Liver (tissue), 9 donors: ENCODE results near the gene ATOH7. TPM values are rescaled to one million over a fixed set of nuclear protein-coding genes. Genes with fewer than 3 reads are reported as not detected.

Experiments
- DNase-seq: peaks from one replicate; pipeline ENCODE4 v3.0.0-alpha.2; 2017; ENCODE audit warnings: low spot score
- H3K27ac ChIP-seq, 2 donors: one replicate each; pipeline ENCODE4 v1.7.0; 2013; ENCODE audit warnings: inconsistent platforms in 2 of 2, low read length in 2 of 2, control low read depth in 1 of 2, low read depth in 1 of 2, mild to moderate bottlenecking in 1 of 2
- H3K27me3 ChIP-seq, 4 donors: one replicate each; pipeline versions ENCODE4 v1.6.1 to v1.7.0; 2013; ENCODE audit warnings: low read length in 3 of 4, inconsistent platforms in 1 of 4, mild to moderate bottlenecking in 1 of 4, moderate library complexity in 1 of 4; ENCODE audit not compliant: control insufficient read depth in 4 of 4, insufficient read depth in 4 of 4
- H3K36me3 ChIP-seq, 4 donors: one replicate each; pipeline versions ENCODE4 v1.6.1 to v1.7.0; 2013; ENCODE audit warnings: low read length in 3 of 4, mild to moderate bottlenecking in 3 of 4, low read depth in 1 of 4, moderate library complexity in 1 of 4; ENCODE audit not compliant: control insufficient read depth in 4 of 4, insufficient read depth in 3 of 4
- H3K4me1 ChIP-seq, 4 donors: one replicate each; pipeline versions ENCODE4 v1.6.1 to v1.7.0; 2013; ENCODE audit warnings: low read length in 3 of 4, mild to moderate bottlenecking in 3 of 4, moderate library complexity in 1 of 4; ENCODE audit not compliant: control insufficient read depth in 4 of 4, insufficient read depth in 4 of 4
- H3K4me3 ChIP-seq, 3 donors: one replicate each; pipeline versions ENCODE4 v1.6.1 to v1.7.0; 2013; ENCODE audit warnings: low read length in 3 of 3, control low read depth in 1 of 3, low read depth in 1 of 3, mild to moderate bottlenecking in 1 of 3
- H3K9ac ChIP-seq, 2 donors: one replicate each; pipeline ENCODE4 v1.7.0; 2013; ENCODE audit warnings: low read length in 2 of 2, mild to moderate bottlenecking in 2 of 2, moderate library complexity in 2 of 2, control low read depth in 1 of 2, low read depth in 1 of 2
- H3K9me3 ChIP-seq, 4 donors: one replicate each; pipeline versions ENCODE4 v1.6.1 to v1.7.0; 2013; ENCODE audit warnings: low read length in 3 of 4; ENCODE audit not compliant: control insufficient read depth in 4 of 4
- EGR1 ChIP-seq, 2 donors: IDR thresholded peaks; 2 replicates each; pipeline ENCODE4 v1.6.1; 2016 to 2018; ENCODE audit warnings: antibody characterized with exemption in 2 of 2, low read depth in 2 of 2
- FOXA1 ChIP-seq: IDR thresholded peaks from 2 replicates; pipeline ENCODE4 v1.6.1; 2016; ENCODE audit warnings: antibody characterized with exemption
- FOXA2 ChIP-seq: IDR thresholded peaks from 2 replicates; pipeline ENCODE4 v1.6.1; 2016; ENCODE audit warnings: antibody characterized with exemption
- GABPA ChIP-seq, 2 donors: IDR thresholded peaks in 1 of 2; conservative IDR thresholded peaks in 1 of 2; 2 replicates each; pipeline ENCODE4 v1.6.1; 2016; ENCODE audit warnings: antibody characterized with exemption in 2 of 2, mild to moderate bottlenecking in 1 of 2, moderate library complexity in 1 of 2
- HNF4A ChIP-seq, 2 donors: conservative IDR thresholded peaks; 2 replicates each; pipeline ENCODE4 v1.6.1; 2016; ENCODE audit warnings: antibody characterized with exemption in 2 of 2, mild to moderate bottlenecking in 2 of 2
- HNF4G ChIP-seq: IDR thresholded peaks from 2 replicates; pipeline ENCODE4 v1.6.1; 2016; ENCODE audit warnings: antibody characterized with exemption
- JUND ChIP-seq, 2 donors: IDR thresholded peaks; 2 replicates each; pipeline ENCODE4 v1.6.1; 2016; ENCODE audit warnings: antibody characterized with exemption in 2 of 2
- MAX ChIP-seq: IDR thresholded peaks from 2 replicates; pipeline ENCODE4 v1.6.1; 2016; ENCODE audit warnings: antibody characterized with exemption
- NR2F2 ChIP-seq: IDR thresholded peaks from 2 replicates; pipeline ENCODE4 v1.6.1; 2016; ENCODE audit warnings: antibody characterized with exemption
- RAD21 ChIP-seq, 2 donors: IDR thresholded peaks; 2 replicates each; pipeline ENCODE4 v1.6.1; 2016; ENCODE audit warnings: antibody characterized with exemption in 2 of 2, mild to moderate bottlenecking in 2 of 2
- REST ChIP-seq: IDR thresholded peaks from 2 replicates; pipeline ENCODE4 v1.6.1; 2016; ENCODE audit warnings: antibody characterized with exemption, mild to moderate bottlenecking
- RXRA ChIP-seq, 2 donors: IDR thresholded peaks; 2 replicates each; pipeline ENCODE4 v1.6.1; 2017 to 2018; ENCODE audit warnings: antibody characterized with exemption in 2 of 2, mild to moderate bottlenecking in 1 of 2
- SP1 ChIP-seq: IDR thresholded peaks from 2 replicates; pipeline ENCODE4 v1.6.1; 2018; ENCODE audit warnings: antibody characterized with exemption, mild to moderate bottlenecking
- TAF1 ChIP-seq: conservative IDR thresholded peaks from 2 replicates; pipeline ENCODE4 v1.6.1; 2016; ENCODE audit warnings: antibody characterized with exemption, mild to moderate bottlenecking
- YY1 ChIP-seq: IDR thresholded peaks from 2 replicates; pipeline ENCODE4 v1.6.1; 2016; ENCODE audit warnings: antibody characterized with exemption, mild to moderate bottlenecking
- ZBTB33 ChIP-seq: IDR thresholded peaks from 2 replicates; pipeline ENCODE4 v1.6.1; 2016; ENCODE audit warnings: antibody characterized with exemption
- WGBS: extraction: QIAGEN DNeasy Blood & Tissue Kit; methylation state at CpG from one replicate; pipeline ENCODE4 v1.1.7; 2013; 5-methylcytosine and 5-hydroxymethylcytosine counted together
- polyA plus RNA-seq, 2 donors: library from polyadenylated mRNA; stranded (reverse) in 1 of 2; unstranded in 1 of 2; fragments of 200-250 nt in 1 of 2; fragments of >200 nt in 1 of 2; fragmentation: Nextera tagmentation in 1 of 2; extraction: Ambion mirVana in 1 of 2; gene quantifications; one replicate each; pipeline versions ENCODE4 v1.2.1 to v1.2.3, GENCODE V29; 2013 to 2015
- total RNA-seq, 2 donors: library from RNA; depleted of rRNA; stranded (reverse); fragments of >200 nt; gene quantifications; one replicate each; pipeline ENCODE4 v1.2.3, GENCODE V29; 2014
- donor health status: healthy.
- donor health status: healthy.
- donor health status: healthy.
- donor health status: healthy.
- donor health status: healthy.

Gene ATOH7
- total and polyA plus RNA-seq, 4 donors, result 0.14 to 0.33 TPM; not detected in 2

GRCh38 chr10:68251151-68251550, 19.2 kb upstream of the ATOH7 start:
- H3K4me1 ChIP-seq, result no peaks in the 10 kb centered on the region
- no peaks in the 10 kb centered on the region for H3K9me3 ChIP-seq
- WGBS, result 93% methylated on average over 7 of the region's 7 CpGs
- H3K9ac ChIP-seq, result no peak overlapping the region
- no peaks in the 10 kb centered on the region for H3K36me3 ChIP-seq
- no peak overlapping the region for H3K4me3 ChIP-seq
- no peak for TF ChIP-seq YY1
- TF ChIP-seq EGR1 (IDR thresholded peaks at IDR 0.05; ENCODE audit: low read depth in 2 of 2), result no peak
- TF ChIP-seq TAF1, result no peak
- no peak for TF ChIP-seq MAX
- no peak for TF ChIP-seq FOXA2
- TF ChIP-seq ZBTB33, result no peak
- H3K27ac ChIP-seq, result no peak overlapping the region
- DNase-seq, result no peak
- H3K27me3 ChIP-seq, result no peaks in the 10 kb centered on the region

GRCh38 chr10:68249297-68249696, 17.4 kb upstream of the ATOH7 start:
- WGBS, result 95% methylated on average over 4 of the region's 4 CpGs
- H3K27me3 ChIP-seq, result no peaks in the 10 kb centered on the region
- TF ChIP-seq NR2F2, result no peak
- TF ChIP-seq JUND (IDR thresholded peaks at IDR 0.05), result no peak
- no peak for TF ChIP-seq HNF4G
- TF ChIP-seq FOXA1, result no peak
- no peak for TF ChIP-seq REST
- TF ChIP-seq RXRA (IDR thresholded peaks at IDR 0.05), result no peak
- no peak for TF ChIP-seq SP1
- no peak for TF ChIP-seq YY1
- TF ChIP-seq EGR1 (IDR thresholded peaks at IDR 0.05; ENCODE audit: low read depth in 2 of 2), result no peak
- TF ChIP-seq MAX, result no peak
- TF ChIP-seq ZBTB33, result no peak
- TF ChIP-seq RAD21 (IDR thresholded peaks at IDR 0.05), result no peak
- TF ChIP-seq GABPA (IDR thresholded peaks at IDR 0.05 in 1 of 2, conservative IDR thresholded peaks at IDR 0.05 in 1 of 2), result no peak
- no peak for TF ChIP-seq HNF4A (conservative IDR thresholded peaks at IDR 0.05)
- no peak for TF ChIP-seq FOXA2
- H3K9me3 ChIP-seq, result no peaks in the 10 kb centered on the region
- H3K9ac ChIP-seq, result no peak overlapping the region
- DNase-seq, result no peak
- H3K36me3 ChIP-seq, result no peaks in the 10 kb centered on the region
- H3K4me3 ChIP-seq, result no peak overlapping the region
- H3K4me1 ChIP-seq, result no peaks in the 10 kb centered on the region
- no peak overlapping the region for H3K27ac ChIP-seq
